Activated CD8-positive, alpha-beta memory T cell treated with anti-CD3 and anti-CD28 coated beads, Interleukin-2, amount 50 U/mL, for 48 hours (primary cell): Measurements from ENCODE around the gene PDE8A.

ENCODE experiments used
- DNase-seq: peaks from one replicate; pipeline ENCODE4 v3.0.0-alpha.2; 2020

Gene PDE8A

DNA sequence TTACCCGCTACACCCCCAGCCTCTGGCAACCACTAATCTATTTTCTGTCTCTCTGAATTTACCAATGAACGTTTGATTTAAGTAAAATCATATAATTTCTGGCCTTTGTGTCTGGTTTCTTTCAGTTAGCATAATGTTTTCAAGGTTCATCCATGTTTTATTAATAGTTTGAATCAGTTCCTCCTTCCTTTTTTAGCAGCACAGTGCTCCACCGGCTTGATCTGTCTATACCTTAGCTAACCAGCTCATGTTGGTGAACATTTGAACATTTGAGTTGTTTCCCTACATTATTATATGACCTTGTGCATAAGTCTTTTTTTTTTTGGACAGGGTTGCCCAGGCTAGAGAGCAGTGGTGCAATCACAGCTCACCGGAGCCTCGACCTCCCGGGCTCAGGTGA is 33.3 kb downstream of the PDE8A start:
- DNase-seq: no peak

DNA sequence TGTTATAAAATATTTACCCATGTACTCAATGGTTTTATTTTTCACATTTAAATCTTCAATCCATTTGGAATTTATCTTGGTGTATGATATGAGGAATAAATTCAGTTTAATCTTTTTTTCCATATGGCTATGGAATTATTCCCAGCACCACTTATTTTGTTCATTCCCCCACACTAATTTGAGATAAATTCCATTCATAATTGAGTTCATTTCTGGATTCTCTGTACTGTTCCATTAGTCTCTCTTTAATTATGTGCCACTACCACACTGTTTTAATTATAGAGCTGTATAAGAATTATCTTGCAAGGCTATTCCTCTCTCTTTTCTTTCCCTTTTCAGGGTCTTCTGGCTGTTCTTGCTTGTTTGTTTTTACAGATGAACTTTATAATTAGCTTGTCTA is 34.6 kb downstream of the PDE8A start:
- no peak for DNase-seq

DNA sequence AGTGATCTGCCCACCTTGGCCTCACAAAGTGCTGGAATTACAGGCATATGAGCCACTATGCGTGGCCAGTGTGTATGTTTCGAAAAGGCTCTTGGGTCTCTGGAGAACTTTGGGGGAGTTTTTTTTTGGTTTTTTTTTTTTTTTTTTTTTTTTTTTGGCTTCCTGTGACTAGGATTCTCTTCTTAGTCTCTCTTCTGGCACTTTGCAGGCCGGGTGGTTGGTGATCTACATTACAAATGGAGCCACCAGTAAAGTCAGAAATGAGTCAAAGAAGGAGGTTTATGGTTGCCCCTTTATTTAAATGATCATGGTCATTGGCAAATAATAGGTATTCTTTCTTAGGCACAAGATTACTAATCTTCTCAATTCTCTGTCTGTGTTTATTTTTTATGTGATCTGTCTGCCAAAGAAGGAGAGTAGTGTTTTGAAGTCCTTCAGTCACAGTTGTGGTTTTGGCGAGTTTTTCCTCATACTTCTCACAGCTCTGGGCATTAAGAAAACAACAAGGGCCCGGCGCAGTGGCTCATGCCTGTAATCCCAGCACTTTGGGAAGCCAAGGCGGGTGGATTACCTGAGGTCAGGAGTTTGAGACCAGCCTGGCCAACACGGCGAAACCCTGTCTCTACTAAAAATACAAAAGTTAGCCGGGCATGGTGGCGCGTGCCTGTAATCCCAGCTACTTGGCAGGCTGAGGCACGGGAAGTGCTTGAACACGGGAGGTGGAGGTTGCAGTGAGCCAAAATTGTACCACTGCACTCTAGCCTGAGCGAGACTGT is 38.3 kb downstream of the PDE8A start:
- no peak for DNase-seq

DNA sequence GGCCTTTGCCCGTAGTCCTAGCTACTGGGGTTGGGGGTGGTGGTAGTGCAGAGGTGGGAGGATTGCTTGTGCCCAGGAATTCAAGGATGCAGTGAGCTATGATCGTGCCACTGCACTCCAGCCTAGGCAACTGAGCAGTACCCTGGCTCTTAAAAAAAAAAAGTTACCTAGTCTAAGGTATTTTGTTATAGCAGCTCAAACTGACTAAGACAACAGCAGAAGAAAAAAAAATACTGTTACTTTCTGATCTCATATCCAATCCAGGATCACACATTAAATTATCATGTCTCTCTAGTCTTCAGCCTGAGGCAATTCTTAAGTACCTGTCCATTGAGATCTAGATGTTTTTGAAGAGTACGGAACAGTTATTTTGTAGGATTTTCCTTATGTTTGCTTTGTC is 39.8 kb downstream of the PDE8A start:
- no peak for DNase-seq

DNA sequence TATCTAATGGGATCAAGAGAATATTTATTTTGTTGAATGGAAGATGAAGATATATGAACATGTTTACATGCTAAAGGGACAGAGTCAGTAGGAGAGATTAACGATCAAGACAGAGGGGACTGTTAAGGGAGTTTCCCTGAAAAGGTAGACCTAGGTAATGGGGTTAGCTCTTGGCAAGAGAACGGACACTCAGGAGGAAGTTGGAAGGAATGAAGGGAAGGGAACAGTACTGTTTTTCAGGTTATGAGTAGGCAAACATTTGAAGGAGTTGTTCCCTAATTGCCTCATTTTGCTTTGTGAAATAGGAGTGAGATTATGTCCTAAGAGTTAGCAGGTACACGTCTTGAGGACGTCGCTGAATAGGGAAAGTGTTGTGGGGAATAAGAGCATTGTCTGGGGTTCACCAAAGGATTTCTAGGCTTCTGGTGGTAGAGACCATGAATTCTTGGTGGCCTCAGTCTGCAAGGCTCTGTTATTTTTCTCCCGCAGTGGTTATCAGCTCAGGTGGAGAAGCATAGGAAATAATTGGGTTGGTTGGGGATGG is 41.3 kb downstream of the PDE8A start:
- no peak for DNase-seq

DNA sequence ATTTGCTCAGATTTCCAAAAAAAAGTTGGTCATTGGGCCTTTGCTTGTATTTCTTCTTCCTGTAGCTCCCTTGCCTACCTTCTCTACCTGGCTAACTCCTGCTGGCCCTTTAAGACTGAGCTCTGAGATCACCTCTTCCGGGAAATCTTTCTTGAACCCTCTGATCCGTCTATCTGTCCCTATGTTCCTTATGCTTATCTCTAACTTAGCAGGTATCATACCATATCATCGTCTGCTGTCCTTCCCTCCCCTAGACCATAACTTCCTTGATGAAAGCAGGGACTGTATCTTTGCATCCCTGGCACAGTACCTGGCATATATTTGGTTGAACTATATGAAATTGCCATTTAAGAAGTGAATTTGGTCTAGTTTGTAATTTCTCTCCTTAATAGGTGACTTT is 42.3 kb downstream of the PDE8A start:
- no peak for DNase-seq

DNA sequence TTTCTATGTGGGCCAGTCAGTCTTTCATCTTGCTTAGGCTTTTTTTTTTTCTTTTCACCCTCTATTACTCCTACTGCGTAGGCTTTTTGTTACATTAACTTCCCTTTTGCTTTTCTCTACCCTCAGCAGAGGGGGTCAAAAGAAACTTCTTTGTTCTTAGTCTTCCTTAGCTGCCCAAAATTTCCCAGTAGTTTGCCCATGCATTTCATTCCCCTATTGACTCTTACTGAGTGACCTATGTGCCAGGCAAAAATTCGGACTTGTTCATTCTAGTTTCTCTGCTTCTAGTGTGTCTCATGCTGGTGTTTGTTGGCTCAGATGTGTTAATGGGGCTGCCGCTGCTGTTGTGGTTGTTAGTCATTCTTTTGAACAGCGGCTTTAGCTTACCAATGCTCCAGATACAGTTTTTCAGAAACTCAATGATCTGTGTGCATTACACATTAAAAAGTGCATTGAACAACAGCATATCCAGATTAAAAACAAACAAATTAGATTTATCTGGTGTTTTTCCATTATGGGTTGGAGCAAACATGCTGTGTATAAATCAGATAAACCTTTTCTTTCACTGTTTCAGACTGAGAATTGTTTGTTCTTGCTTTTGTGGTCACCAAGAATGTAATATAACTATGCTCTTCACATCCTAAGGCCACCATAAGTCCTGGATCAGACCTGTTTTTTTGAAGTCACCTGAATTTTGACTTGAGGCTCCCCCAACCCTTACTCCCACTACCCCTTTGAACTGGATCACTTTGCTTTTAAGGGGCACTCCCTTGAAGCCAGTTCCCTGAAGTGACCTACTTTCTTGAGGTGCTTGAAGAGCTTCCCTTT is 43.1 kb downstream of the PDE8A start:
- DNase-seq: no peak

DNA sequence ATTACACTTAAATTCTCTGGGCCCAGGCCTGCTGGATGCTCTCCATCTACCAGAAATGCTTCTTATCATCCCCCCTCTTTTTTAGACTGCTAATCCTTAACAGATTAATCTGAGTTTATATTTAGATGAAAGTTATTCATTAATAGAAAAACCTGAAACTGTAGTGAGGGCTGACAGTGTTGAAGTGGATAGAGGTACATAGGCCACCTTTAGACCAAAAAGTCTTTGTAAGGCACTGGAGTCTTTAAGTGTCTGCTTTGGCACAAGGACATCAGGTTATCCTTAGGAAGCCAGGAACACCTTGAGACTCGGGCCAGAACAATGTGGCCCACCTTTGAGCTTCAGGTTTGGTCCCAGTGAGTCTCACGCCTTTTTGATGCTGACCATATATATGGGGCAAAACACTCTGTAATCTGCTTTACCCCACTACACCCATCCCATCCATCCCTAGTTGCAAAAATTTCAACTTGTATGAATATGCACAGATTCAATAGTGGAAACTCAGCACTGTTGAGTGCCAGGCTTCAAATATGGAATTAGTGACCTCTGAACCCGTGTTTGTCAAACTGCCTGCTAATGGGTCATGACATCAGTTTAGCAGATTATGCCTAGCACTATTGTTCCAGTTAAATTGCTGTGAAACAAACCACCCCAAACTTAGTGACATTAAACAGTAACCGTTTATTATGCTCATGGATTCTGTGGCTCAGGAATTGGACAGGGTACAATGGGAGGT is 44.0 kb downstream of the PDE8A start:
- no peak for DNase-seq

DNA sequence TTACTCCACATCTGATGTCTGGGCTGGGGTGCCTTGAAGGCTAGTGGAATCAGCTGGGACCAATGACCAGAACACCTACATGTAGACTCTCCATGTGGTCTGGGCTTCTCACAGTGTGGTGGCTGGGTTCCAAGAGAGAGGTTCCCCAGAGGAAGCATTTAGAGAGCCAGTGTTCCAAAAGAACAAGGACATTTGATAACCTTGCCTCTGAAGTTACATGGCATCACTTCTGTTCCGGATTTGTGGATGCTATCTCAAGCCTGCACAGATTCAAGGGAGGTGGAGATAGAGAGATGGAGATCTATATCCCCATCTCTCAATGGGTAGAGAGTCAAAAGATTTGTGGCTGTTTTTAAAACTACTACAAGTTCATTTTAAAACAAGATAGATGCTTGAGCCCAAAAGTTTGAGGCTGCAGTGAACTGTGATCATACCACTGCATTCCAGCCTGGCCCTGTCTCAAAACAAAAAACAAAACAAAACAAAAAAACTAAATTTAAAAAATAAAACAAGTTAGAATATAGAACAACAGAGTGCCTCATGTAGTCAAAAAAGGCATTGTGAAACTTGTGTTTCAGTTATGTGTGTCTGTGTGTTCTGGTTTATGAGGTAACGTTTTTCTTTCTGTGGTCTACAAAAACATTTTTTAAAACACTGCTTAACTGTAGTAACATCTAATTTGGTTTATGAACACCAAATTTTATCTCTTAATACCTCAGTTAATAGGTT is 44.8 kb downstream of the PDE8A start:
- no peak for DNase-seq

DNA sequence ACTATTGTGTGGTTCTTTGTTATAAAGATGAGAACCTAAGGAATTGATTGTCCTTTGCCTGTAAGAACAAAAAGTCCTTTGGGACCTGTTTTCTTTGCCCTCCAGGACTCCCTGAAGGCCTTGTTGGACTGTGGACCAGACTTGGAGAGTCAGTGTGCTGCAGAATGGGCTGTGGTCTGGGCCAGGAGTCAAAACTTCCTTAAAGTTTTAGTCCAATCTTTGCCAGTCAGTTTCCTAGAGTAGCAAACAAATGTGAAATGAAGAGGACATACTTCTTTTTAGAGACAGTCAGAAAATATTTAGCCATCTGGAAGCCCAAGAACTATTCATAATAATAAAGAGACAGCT is 45.4 kb downstream of the PDE8A start:
- no peak for DNase-seq

DNA sequence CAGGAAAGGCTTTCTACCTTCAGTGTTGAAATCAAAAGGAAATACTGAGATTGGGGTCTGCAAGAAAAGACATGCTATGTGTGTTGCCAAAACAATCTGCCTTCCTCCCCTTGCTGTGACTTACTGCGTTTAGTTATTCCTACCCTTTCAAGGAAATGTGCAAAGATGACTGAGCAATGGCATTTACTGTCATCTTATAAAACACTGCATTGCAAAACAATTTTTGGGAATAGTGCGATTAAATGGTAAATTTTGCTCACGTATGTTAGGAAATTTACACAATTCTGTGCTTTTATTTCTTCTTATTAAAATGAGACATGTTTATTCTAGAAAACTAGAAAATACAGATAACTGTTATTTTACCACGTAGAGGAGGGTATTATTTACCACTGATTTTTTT is 45.8 kb downstream of the PDE8A start:
- DNase-seq: no peak

DNA sequence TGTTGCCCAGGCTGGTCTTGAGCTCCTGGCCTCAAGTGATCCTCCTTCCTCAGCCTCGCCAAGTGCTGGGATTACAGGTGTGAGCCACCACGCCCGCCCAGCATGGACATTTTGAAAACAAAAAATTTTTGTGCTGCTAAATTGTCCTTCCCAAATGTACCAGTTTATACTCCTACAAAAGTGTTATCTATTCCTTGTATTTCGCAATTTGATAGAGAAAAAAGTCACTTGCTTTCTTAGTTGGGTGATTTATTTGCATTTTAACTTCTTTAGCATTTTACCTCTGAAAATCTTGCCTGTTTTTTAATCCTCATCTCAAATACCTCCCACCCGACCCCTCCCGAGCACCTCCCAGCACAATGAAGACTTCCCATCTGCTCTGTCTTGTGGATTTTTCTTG is 46.8 kb downstream of the PDE8A start:
- DNase-seq: no peak

DNA sequence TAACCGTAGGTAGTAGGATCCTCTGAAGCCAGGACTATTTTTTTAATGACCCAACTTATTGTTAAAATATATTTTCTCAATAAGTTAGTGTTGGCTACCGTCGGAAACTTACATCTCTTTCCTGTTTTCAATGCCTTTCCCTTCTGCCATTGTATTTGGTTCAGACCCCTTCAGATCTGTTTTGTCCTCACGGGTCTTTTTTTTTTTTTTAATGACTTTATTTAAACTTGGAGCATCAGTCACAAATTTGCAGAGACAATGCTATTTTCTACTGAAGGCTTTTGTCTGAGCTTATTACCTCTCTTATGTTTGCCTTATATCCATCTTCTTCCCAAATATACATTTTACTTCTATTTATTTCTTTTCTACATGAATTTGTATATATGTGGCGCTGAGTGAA is 47.6 kb downstream of the PDE8A start:
- DNase-seq: no peak

DNA sequence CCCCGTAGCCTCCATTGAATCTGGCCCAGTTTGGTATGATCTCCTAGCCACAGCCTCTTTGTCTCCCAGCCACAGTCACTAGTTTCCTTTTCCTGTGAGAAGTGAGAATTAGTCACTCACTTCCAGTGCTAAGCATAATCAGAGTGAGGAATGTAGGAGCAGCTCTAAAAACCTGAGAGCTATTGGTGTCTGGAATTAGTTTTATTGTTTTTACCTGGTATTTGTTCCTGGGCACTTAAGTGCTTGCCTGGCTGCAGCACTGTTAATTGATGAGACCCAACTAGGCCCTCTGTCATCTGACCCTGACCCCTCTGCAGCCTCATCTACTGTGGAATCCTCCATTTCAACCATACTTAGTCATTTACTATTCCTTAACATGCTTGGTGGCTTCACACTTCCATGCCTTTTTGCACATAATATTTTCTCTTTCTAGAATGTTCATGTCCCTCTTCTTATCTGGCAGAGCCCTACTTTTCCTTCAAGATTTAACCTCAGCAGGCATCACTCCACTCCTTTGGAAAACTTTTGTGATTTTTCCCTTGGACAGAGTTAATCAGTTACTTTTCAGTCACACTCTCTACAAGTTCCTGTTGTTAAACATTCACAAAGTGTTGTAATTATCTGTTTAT is 48.8 kb downstream of the PDE8A start:
- DNase-seq: no peak

DNA sequence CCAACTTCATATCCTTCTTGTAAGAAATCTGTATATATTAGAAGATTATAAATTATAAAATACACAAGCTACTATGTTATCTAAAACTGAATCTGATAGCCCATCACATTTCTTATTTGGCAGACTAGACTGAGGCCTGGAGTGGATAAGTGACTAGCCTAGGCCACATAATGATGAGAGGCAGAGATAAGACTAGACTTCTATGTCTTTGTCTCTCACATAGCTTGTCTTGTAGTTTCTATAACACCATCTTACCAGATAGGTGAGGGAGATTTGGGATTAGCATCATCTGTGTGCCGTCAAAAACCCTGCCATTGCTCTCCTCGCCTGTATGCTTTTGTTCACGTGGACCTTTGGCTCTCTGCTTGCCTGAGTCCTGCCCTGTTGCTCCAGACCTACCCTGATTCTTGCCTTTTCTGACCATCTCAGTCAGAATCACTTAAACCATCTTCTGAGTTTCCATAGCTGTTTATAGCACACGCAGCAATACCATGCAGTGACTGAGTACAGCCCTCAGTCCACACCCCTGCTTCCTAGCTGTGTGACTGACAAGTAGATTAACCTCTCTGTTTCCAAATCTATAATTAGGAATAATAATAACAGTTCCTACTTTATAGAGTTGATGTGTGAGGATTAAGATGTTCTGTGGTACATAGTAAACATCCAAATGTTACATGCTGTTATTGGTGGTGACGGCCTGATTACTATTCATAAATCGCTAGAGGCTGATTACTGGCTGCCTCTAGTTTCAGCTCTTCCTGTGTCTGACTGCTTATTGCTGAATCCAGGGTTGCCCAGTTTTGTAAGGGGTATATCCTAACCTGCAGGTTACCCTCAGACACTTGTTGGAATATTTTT is 49.7 kb downstream of the PDE8A start:
- DNase-seq: no peak

DNA sequence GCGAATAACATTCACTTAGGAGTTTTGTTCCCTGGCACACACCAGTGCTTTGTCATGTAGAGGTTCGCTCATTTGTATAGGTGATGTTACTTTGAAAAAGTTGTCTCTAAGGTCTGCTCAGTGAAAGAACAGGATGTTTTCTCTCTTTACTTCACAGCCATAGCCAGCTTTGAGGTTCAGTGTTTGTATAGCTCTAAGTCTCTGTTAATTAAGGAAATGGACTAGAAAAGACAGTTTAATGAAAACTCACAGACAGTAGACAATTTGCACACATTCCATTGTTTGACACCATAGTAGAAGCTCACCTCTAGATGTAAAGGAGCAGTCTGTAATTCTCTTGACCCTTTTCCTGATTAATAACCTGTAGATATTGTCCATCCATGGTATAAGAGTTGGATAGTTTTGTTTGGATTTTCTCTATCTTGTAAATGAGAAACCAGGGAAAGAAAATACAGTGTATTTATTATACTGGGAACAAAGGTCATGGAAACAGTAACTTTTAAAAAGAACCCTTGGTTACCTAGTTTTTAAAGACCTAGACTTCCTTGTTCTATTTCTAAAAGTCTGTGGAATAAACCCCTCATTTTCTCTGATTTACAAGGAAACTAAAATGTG is 50.4 kb downstream of the PDE8A start:
- no peak for DNase-seq

DNA sequence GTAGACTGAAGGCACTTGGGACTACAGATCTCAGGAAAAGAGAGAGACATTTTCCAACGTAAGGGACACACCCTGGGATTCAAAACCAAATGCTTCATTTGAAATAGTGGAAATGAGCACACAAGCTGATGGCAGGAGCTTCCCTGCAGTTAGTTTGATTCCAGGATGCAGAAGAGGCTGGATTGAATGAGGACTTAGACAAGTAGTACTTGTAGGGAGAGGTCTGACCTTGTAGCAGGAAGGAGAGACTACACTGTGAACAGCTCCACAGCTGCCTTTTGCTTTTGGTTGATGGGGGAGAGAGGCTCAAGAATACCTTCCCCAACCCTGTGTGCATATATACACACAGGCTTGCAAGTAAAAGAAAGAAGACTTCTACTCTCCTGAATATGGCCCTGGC is 51.5 kb downstream of the PDE8A start:
- DNase-seq: no peak

DNA sequence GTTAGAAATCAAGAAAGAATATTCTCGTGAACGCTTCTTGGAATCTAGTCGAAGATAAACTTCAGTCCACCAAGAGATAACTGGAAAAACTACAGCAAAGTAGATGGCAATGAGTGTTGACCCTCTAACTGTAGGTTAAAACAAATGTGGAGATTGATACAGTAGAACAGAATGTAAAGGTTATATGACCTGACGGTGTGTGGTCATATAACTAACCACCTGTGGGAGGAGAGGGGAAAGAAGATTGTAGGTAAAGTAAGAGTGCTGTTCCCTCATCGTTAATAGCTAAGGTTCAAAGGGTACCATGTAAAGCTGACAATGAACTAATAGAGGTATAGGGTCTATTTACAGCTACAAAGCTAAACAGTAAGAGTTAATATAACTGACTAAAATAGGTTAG is 52.6 kb downstream of the PDE8A start:
- DNase-seq: no peak

DNA sequence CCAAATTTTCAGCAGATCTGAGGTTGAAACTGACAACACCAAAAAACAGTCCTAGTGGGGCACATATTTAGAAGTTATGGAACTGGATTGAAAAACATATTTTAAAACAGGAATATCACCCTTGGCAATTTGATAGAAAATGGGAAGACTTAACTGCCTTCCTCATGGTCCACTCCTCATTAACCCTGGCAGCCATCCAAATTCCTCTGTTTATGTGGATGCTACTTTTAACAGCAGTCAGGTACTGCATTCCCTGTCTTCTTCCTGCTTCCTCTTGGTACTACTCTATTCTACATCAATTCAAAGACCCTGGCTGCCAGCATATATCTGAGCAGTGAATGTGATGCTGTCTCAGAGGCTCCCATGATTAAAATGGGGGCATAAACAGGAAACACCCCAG is 54.3 kb downstream of the PDE8A start:
- DNase-seq: no peak

DNA sequence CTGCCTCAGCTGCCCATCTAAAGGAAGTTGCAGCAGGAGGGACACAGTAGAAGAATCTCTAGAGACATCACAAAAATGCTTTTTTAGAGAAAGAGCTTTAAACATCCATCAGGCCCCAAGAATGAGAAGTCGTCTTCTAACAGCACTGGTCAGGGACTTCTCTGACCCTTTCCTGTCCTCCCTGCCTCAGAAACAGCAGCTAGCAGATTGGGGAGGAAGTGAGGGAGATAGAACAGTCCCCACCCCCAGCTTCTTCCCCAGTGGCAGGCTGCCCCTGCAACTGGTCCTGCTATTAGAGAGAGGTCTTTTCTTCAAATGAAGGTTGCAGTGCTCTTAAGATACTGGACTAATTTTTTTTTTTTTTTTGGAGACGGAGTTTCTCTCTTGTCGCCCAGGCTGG is 55.1 kb downstream of the PDE8A start:
- DNase-seq: no peak

DNA sequence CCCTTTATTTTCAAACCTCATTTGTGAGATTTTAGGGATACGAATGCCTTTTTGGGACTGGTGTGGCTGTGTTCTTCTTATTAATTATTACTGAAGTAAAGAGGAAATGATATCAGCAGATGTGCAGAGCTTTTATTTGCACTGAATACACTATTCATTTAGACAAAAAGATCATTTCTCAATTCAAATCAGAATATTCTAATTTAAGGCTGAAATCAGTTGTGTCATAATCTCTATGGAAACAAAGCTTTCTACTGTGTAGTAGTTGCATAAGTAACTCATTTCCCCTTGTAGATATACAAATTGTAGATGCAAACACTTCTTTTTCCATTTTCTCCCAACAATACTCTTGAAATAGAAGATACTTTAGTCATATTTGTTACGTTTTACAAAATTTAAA is 56.0 kb downstream of the PDE8A start:
- DNase-seq: no peak
